Ureter (tissue), 1 donor: ENCODE data around the gene VPS45. TPM values are rescaled to one million over a fixed set of nuclear protein-coding genes. Genes with fewer than 3 reads are reported as not detected.
"Not testable (repeated sequence)": the region's sequence is repeated elsewhere in the genome, so short reads cannot be mapped to it uniquely, and the experiment has no call there.

Experiments used
- DNase-seq: peaks from one replicate; pipeline ENCODE4 v3.0.0-alpha.2; 2020; ENCODE audit warnings: low spot score
- total RNA-seq: library from RNA; stranded (reverse); gene quantifications from one replicate; pipeline ENCODE4 v1.2.4, GENCODE V29; 2023
- donor health status: DM: yes; HTN: yes; CAD: no.

The VPS45 gene
- total RNA-seq, 1 donor from 2014 or later, result 56.4 TPM

DNA sequence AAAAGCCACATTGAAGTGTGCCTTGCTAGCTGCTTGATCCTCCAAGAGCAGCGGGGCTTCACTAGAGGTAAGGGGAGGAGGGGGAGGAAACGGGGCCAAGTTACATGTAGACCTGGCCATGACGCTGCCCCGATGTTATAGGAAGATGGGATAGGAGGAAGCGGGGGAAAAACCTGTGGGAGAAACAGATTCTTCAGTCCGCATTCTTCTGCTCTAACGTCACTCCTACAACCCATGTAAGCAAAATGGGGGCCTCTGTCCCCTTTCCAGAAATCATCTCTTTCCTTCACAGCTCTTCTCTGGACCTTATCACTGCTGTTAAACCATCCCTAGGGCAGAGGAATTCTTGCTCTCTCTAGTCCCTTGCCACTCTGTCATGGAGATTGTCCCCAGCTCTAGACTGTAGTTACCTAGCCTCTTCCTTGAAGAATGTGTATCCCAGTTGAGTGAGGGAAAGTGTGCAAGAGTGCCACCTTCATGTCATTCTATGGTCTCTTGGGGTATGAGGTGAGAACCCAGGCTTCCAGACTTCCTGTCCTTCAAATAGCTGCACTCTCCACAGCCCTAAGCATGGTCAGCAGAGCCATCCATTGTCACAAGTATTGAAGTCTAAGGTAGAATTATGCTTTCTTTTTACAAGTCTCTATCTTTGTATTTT is 93.5 kb downstream of the VPS45 start:
- DNase-seq, result no peak

DNA sequence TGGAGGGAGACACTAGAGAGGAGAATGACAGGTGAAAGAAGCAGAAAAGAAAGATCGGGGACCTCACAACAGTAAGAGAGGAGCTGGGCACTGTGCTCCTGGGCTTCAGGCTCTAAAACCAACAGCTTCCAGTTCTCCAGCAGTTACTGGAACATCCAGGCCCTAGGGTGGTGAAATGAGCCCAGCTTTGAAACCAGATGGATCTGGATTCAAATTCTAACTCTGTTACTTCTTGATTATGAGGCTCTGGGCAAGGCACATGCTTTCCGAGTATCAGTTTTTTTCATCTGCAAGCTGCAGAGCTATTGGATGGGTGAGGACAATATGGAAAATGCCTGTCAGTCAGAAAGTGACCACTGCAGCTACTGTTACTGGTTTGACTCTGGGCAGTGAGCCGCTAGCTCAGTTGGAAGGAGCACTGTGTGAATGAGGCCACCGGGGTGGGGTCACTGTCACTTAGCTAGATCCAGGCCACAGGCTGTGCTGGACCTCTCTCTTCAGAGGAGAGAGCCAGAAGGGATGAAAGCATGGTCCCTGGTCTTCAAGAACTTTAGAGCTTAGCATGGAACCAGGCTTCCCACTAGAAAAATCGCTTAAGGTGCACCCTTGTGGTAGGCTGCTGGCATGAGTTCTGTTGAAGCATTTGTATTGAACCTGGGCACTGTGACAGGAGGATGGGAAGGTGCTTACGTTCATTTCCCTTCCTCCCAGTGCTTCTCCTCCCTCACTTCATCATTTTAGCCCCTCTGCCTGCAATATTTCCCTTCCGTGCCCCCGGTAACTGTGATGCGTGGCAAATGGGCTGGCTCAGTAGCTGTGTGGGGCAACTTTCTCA is 94.4 kb downstream of the VPS45 start:
- DNase-seq, result no peak

DNA sequence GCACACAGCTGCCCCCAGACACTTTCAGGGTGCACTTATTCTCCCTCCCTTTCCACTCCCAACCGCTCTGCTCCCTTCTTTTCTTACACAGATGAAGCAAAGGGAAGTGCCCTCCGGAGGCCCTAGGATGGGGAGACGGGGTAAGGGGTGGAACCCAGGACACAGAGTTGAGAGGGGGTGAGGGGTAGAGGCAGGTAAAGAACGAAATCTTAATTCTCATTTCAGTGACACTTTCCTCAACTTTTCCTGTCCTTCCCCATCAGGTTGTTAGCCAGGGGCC is 94.9 kb downstream of the VPS45 start:
- DNase-seq, result no peak

DNA sequence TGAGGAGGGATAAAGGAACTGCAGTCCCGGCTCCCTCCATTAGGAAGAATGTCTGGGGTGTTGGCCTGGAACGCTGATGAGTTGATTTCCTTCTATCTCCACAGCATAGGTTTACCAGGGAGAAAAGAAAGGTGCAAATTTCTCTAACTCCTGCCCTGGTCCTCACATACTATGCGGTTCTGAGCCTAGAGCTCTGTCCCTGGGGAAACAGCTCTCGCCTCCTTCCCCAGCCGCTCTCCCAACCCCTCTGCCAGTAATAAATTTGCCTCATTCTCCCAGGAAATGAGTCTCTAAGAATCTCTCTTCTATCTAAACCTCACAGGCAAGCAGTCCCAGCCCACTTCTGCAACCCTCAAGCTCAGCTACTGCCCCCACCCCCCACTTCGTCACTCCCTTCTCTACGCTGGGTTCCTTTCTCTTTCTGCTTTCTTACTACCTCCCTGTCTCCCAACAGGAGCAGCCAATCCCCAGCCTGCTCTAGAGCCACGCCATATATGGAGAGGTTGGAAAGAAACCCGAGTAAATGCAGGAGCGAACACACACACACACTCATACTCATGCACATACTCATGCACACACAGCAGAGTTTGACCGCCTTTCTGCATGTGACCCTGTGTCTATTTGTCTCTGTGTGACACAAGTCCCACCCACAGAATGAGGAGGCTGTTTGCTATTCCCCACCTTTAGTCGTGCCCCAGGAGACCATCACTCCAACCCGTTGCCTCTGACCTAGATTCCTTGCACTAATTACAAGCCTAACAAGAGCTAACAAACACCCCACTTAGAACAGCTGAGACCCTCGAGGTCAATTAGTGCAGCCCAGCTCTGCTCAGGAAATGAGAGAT is 95.5 kb downstream of the VPS45 start:
- DNase-seq, result peak; percentile 91

DNA sequence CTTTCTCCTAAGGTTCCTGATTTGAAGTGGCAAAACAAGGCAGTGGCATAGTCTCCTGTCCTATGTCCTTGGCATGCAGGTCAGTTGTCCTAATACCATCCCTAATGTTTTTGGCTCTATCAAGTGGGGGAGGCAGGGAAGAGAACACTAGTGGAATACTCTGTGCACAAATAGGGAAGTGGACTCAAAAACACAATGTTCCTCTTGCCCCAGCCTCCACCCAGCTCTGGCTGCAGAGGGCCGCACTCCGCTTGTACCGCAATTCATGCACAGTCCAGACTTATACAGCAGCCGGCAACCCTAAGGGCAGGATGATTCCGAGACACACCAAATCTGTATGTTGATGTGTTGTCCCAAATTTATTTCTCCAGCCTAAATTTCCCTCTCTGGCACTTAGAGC is 96.6 kb downstream of the VPS45 start:
- no peak for DNase-seq

DNA sequence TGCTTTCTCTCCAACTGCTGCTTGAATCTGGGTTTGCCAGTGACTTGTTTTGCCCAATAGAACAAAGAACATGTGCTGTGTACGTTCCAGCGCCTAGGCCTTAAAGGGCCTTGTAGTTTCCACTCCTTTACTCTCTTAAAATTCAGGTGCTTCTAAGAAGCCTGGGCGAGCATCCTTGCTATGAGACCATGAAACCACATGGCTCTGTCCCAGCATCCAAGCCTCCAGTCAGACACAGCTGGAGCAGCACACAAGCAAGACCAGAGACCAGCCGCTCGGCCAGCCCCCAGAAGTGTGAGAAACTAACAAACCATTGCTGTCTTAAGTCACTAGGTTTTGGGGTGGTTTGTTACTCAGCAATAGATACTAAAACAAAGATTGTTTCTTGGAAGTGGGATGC is 97.2 kb downstream of the VPS45 start:
- DNase-seq, result no peak

DNA sequence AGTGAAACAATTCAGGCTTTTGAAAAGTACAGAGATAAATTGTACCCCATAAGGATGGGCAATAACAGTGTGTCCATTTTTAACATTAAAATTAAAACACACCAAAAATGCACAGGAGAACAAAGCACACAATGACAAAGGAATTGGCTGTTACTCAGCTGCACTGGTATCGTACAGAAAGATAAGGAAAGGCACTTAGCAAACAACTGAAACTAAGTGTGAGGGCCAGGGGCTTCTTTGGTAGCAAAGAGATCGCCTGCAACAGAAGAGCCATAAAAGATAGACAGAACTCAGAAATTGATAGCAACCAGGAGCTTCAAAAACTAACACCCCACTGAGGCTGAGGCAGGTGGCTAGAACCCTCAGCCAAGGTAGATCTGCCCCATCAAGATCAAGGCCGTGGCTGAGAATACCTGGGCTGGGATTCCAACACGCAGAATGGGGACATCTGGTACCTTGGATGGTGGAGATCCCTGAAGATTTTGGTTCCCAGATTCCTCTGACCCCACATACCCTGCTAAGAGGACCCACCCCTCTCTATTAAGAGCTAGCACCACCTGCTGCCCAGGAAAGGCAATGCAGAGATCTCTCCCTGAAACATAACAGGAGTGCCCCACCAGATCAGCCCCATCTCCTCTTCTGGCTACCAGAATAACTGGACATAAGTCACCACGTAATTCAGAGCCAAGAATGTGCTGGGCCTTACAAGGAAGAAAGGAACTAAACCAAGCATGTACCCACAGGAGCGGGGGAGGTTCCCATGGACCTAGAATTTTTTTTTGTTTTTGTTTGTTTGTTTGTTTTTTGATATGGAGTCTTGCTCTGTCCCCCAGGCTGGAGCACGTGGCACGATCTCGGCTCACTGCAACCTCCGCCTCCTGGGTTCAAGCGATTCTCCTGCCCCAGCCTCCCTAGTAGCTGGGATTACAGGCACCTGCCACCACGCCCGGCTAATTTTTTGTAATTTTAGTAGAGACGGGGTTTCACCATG is 98.3 kb downstream of the VPS45 start:
- no peak for DNase-seq

DNA sequence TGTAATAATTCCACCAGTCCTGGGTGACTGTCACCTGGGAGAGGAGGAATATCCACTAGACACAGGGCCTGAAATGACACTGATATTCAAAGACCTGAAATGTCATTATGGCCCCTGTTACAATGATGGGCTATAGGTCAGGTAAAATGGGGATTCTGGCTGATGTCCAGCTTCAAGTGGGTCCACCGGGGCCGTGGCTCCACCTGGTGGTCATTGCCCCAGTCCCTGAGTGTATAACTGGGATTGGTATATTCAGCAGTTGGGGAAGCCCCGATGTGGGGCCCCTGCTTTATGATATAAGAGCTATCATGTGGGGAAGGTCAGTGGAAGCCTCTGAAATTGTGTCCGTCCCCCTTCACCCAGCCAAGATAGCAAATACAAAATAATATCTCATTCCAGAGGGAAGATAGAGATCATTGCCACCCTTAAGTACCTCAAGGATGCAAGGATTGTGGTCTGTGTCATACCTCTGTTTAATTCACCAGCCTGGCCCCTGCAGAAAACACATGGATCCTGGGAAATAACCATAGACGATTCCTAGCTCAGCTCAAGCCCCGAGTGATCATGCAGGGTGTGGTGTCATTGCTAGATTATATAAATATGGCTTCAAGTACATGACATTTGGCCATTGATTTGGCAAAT is 101.5 kb downstream of the VPS45 start:
- no peak for DNase-seq

DNA sequence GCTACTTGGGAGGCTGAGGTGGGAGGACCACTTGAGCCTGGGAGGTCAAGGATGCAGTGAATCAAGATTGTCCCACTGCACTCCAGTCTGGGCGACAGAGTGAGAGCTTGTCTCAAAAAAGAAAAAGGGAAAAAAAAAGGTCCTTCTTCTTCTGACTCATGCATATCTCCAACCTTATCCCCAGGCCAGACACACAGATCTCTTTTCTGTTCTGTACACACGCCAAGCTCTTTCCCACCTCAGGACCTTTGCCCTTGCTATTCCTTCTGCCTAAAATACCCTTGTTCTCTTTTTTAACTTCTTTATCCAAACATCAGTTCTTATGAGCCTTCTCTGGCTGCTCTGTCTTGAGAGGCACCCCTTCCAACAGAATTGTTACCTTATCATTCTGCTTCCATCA is 104.2 kb downstream of the VPS45 start:
- no peak for DNase-seq

DNA sequence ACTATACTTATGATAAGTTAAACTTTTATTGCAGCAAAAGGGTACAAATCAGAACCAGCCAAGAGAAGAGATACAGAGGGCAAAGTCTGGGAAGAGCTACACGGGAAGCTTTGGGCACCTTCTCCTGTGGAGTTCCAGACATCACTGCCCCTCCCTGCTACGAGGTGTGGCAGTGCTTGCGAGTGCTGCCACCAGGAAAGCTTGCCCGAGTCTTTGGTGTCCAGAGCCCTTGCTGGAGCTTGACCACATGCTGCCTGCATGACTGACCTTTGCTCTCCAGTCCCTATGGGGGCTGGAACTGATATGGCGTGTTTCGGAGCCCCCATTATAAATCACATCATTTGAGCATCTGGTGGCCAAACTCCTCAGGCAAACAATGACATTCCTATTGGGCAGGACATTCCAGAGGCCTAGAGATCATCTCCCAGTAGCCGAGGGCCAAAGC is 105.6 kb downstream of the VPS45 start:
- DNase-seq, result no peak

DNA sequence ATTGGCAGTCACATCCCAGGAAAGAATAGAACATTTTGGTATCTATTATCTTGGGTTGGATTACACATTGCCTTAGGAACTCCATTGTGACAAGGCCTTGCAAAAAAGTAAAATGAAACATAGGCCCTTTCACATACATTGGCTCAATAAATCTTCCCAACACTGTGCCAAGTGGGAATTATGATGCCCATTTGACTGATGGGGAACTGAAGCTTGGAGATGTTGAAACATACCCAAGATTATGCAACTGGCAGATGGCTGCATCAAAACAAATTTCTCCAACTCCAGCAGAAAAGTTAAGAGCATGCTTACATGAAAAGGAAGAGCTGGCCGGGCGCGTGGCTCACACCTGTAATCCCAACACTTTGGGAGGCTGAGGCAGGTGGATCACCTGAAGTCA is 109.0 kb downstream of the VPS45 start:
- no peak for DNase-seq

DNA sequence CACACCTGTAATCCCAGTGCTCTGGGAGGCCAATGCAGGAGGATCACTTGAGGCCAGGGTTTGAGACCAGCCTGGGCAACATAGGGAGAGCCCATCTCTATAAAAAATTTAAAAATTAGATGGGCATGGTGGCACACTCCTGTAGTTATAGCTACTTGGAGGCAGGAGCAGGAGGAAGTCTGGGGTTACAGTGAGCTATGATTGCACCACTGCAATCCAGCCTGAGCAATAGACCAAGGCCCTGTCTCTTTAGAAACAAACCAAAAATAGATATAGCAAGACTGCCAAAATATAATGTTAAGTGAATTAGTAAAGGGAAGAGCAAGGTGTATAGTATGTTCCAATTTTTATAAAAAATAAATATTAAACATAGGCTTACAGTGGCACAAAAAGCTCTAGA is 111.0 kb downstream of the VPS45 start:
- no peak for DNase-seq

DNA sequence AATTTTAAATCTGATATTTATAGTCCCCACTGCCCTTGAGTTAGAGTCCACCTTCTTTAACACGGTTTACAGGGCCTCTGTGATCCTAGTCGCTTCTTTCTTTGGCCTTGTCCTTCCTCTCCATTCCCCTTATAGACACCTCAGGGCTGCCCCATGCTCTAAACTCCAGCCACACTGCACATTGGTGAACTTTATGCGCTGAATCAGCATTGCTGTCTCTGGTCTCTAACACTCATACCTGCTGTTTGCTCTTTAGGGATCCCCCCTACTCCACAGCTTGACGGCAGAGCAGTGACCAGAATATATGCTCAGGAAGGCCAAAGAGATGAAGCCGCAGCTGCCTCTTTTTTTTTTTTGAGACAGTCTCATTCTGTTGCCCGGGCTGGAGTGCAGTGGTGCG is 112.3 kb downstream of the VPS45 start:
- no peak for DNase-seq

DNA sequence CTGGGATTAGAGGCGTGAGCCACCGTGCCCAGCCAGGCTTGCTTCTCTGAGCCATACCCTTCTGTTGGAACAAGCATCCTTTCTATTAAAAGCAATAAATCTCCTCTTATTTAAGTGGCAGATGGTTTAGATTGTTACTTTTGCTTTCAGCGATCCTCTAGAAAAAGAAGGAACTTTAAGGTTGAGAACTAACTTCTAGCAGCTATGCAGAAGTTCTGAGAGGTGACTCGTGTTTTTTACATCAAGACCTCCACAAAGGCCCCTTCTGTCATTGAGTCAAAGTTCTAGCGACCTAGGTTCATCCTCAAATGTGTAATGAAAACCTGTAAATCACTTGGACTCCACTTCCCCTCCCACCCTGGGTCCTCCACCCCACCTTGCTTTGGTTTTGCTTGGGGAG is 112.9 kb downstream of the VPS45 start:
- no peak for DNase-seq

DNA sequence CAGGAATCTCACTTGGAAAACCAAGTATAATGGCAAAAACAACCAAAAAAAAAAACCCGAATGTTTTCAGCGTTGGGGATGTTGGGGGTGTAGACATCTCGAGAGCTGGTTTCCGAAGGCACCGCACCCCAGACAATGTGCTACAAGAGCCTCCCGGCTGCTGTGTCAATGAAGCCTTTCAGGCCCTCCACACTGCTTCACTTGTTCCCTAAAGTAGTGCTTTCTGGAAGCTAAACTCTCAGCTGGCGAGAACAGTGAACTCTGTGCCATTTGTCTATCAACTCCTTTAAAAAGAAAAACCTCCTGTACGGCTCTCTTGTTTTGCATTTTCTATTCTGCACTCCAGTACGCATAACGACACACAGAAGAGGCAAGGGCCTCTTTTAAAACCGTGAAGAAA is 114.7 kb downstream of the VPS45 start:
- no peak for DNase-seq

DNA sequence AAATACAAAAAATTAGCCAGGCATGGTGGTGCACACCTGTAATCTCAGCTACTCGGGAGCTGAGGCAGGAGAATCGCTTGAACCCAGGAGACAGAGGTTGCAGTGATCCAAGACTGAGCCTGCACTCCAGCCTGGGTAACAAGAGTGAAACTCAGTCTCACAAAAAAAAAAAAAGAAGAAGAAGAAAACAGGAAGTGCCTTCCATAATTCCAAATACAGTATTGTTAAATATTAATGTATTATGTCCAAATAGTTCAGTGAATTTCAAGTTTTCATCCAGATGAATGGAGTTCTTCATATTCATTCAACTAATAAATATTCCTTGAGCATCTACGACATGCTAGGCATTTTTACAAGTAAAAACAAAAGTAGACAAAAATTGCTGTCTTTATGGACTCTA is 115.5 kb downstream of the VPS45 start:
- no peak for DNase-seq

DNA sequence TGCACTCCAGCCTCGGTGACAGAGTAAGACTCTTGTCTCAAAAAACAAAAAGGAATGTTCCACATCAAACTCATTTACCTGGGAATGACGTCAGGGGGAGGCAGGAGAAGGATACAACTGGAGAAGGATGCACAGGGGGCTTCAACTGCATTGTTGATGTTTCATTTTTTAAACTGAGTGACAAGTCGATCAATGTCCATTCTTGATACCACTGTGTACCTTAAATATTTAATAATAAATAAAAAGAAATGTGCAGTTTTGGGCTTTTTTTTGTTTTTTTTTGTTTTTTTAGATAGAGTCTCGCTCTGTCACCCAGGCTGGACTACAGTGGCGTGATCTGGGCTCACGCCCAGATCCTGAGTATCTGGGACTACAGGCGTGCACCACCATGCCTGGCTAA is 117.9 kb downstream of the VPS45 start:
- DNase-seq, result no peak

DNA sequence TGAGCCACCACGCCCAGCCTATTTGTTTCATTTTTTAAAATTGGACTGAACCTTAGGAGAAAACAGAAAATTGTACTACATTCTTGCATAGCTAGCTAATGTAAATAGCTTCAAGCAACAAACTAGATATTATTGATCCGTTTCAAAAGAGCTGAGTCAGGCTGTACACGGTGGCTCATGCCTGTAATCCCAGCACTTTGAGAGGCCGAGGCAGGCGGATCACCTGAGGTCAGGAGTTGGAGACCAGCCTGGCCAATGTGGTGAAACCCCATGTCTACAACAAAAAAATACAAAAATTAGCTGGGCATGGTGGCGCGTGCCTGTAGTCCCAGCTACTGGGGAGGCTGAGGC is 118.8 kb downstream of the VPS45 start:
- DNase-seq, result not testable (repeated sequence)

DNA sequence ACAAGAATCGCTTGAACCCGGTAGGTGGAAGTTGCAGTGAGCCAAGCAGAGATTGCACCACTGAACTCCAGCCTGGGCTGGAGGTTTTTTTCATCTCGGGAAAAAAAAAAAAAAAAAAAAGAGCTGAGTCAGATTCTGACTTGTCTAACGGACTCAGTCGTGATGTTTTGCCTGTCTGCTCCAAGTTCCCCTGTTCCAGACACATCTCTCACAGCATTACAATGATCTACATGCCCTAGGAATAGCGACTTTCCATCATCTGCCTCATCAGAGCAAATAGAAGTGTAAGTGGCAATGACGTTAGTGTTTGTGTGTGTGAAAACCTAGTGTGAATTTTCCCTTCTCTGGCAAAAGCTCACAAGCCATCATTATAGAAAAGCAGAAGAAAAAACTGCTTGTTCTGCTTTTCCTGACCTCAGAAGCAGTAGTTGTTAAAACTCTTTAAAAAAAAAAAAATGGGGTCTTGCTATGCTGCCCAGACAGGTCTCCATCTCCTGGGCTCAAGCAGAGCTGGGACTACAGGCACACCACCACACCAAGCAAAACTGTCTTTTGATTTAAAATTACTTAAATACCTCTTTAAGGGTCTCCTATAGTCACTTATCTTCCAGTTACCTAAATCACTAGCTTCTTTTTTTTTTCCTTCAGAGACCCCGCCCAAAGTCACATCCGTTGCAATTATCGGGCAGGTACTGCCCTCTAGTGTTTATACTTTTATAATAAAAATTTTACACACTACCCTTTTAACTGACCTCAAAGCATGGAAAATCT is 119.4 kb downstream of the VPS45 start:
- DNase-seq, result no peak

DNA sequence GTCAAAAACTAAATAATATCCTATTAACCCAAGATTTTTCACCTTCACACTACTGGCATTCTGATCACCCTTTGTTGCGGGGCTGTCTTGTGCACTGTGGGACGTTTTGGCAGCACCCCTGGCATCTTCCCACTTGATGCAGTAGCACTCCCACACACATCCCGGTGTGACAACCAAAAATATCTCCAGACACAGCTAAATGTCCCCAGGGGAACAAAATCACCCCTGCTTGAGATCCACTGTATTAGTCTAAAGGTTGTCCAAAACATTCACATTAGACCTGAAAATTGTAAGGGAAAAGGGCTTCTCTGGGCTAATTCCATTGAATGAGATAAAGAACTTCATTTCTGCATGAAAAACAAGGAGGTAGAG is 120.0 kb downstream of the VPS45 start:
- no peak for DNase-seq
